ENCODE results near the gene RNF224.
"Not testable (repeated sequence)": the region's sequence is repeated elsewhere in the genome, so short reads cannot be mapped to it uniquely, and the experiment has no call there.

RNF224 gene

DNA sequence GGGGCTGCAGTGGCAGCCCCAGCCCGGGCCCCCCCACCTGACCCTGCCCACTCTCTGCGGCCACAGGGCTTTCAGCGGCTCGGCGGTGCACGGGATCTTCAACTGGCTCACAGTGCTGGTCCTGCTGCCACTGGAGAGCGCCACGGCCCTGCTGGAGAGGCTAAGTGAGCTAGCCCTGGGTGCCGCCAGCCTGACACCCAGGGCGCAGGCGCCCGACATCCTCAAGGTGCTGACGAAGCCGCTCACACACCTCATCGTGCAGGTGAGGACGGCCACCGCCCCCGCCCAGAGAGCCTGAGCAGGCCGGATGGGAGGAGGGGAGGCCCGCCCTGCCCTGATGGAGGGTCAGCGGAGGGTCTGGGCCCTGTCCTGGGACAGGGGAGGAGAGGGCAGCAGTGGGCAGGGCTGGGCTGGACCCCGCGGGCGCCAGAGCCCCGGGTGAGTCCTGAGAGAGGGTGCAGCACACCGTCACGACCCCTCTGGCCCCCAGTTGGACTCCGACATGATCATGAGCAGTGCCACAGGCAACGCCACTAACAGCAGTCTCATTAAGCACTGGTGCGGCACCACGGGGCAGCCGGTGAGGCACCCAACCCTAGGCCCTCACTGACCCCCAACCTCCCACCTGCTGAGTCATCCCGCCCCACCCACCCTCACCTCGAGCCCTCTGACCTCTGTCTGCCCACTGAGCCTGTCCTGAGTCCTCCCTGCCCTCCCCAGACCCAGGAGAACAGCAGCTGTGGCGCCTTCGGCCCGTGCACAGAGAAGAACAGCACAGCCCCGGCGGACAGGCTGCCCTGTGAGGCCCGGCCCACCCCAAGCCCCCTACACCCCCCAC is 6.1 kb downstream of the RNF224 start:
- H3K4me3 ChIP-seq (ENCODE audit: low read length) = no peak overlapping the region
- H3K27ac ChIP-seq (ENCODE audit: low read length) = no peak overlapping the region
- H3K9ac ChIP-seq (ENCODE audit: low read depth, low read length) = no peak overlapping the region
- H3K4me1 ChIP-seq (ENCODE audit: insufficient read depth, low read length) = peaks cover 5% of the 10 kb centered on the region; the same call in 1 of the 2 replicates
- H3K9me3 ChIP-seq (ENCODE audit: insufficient read depth, low read depth, low read length) = no peaks in the 10 kb centered on the region
- H3K36me3 ChIP-seq (ENCODE audit: insufficient read depth, low read depth, low read length) = no peaks in the 10 kb centered on the region
- H3K27me3 ChIP-seq (ENCODE audit: insufficient read depth, low read length) = no peaks in the 10 kb centered on the region

DNA sequence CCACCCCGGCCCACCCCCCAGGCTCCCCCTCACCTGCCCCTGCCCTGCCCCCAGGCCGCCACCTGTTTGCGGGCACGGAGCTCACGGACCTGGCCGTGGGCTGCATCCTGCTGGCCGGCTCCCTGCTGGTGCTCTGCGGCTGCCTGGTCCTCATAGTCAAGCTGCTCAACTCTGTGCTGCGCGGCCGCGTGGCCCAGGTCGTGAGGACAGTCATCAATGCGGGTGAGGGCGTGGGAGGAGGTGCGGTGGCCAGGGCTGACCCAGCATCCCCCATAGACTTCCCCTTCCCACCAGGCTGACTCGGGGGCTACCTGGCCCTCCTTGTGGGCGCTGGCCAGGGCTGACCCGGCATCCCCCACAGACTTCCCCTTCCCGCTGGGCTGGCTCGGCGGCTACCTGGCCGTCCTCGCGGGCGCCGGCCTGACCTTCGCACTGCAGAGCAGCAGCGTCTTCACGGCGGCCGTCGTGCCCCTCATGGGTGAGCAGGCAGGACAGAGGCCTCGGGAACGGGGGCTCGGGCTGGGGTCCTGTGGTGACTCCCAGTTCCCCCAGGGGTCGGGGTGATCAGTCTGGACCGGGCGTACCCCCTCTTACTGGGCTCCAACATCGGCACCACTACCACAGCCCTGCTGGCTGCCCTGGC is 6.9 kb downstream of the RNF224 start:
- peaks cover 5% of the 10 kb centered on the region; the same call in 1 of the 2 replicates for H3K4me1 ChIP-seq (ENCODE audit: insufficient read depth, low read length)
- no peak overlapping the region for H3K27ac ChIP-seq (ENCODE audit: low read length)
- H3K27me3 ChIP-seq (ENCODE audit: insufficient read depth, low read length) = no peaks in the 10 kb centered on the region
- H3K4me3 ChIP-seq (ENCODE audit: low read length) = no peak overlapping the region
- H3K9ac ChIP-seq (ENCODE audit: low read depth, low read length) = no peak overlapping the region
- no peaks in the 10 kb centered on the region for H3K9me3 ChIP-seq (ENCODE audit: insufficient read depth, low read depth, low read length)
- no peaks in the 10 kb centered on the region for H3K36me3 ChIP-seq (ENCODE audit: insufficient read depth, low read depth, low read length)

GRCh38 chr9:137234758-137235423 is 7.6 kb downstream of the RNF224 start:
- Histone ChIP-seq H3K4me3 (ENCODE audit: low read length) (no peak overlapping the region), H3K9me3 (ENCODE audit: insufficient read depth, low read depth, low read length) (no peaks in the 10 kb centered on the region), H3K9ac (ENCODE audit: low read depth, low read length) (no peak overlapping the region), H3K27me3 (ENCODE audit: insufficient read depth, low read length) (no peaks in the 10 kb centered on the region), H3K36me3 (ENCODE audit: insufficient read depth, low read depth, low read length) (no peaks in the 10 kb centered on the region), H3K27ac (ENCODE audit: low read length) (no peak overlapping the region), H3K4me1 (ENCODE audit: insufficient read depth, low read length) (peaks cover 5% of the 10 kb centered on the region; the same call in 1 of the 2 replicates)

- Histone ChIP-seq H3K36me3 (ENCODE audit: insufficient read depth, low read depth, low read length) (no peaks in the 10 kb centered on the region), H3K9me3 (ENCODE audit: insufficient read depth, low read depth, low read length) (no peaks in the 10 kb centered on the region), H3K4me3 (ENCODE audit: low read length) (no peak overlapping the region), H3K27me3 (ENCODE audit: insufficient read depth, low read length) (no peaks in the 10 kb centered on the region), H3K4me1 (ENCODE audit: insufficient read depth, low read length) (peaks cover 5% of the 10 kb centered on the region; the same call in 1 of the 2 replicates), H3K27ac (ENCODE audit: low read length) (no peak overlapping the region), H3K9ac (ENCODE audit: low read depth, low read length) (no peak overlapping the region)
These were observed 8.3 kb downstream of the RNF224 start for GRCh38 chr9:137235424-137236237.

- H3K27ac ChIP-seq (ENCODE audit: low read length) = no peak overlapping the region
- H3K9me3 ChIP-seq (ENCODE audit: insufficient read depth, low read depth, low read length) = no peaks in the 10 kb centered on the region
These were observed 9.1 kb downstream of the RNF224 start for GRCh38 chr9:137236238-137236935.

DNA sequence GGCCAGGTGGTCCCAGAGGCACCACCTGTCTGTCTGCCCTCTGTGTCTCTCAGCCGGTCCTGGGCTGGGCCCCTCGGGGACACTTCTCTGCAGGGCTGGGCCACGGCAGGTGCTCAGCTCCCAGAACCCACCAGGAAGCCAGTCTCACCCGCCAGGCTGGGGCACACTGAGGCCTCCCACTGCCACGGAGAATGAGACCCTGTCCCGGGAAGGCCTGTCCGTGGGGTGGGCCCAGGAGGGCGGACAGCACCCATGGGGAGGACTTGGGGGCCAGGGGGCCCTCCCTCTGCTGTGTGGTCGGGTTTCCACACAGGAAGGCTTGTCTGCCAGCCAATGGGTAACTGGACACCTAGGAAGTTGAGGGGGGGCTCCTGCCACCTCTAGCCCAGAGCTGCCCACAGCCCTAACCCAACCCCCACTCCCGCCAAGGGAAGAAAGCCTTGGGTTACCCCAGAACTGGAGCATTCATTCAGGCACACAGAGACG is 9.7 kb downstream of the RNF224 start:
- Histone ChIP-seq H3K9ac (ENCODE audit: low read depth, low read length) (no peak overlapping the region), H3K4me1 (ENCODE audit: insufficient read depth, low read length) (peaks cover 5% of the 10 kb centered on the region; the same call in 1 of the 2 replicates), H3K9me3 (ENCODE audit: insufficient read depth, low read depth, low read length) (no peaks in the 10 kb centered on the region), H3K27ac (ENCODE audit: low read length) (no peak overlapping the region), H3K36me3 (ENCODE audit: insufficient read depth, low read depth, low read length) (peaks cover under 1% of the 10 kb centered on the region), H3K4me3 (ENCODE audit: low read length) (no peak overlapping the region), H3K27me3 (ENCODE audit: insufficient read depth, low read length) (no peaks in the 10 kb centered on the region)

More at GRCh38 chr9:137236238-137236935, 9.1 kb downstream of the RNF224 start:
- H3K27me3 ChIP-seq (ENCODE audit: insufficient read depth, low read length) = no peaks in the 10 kb centered on the region
- peaks cover 5% of the 10 kb centered on the region; the same call in 1 of the 2 replicates for H3K4me1 ChIP-seq (ENCODE audit: insufficient read depth, low read length)
- no peaks in the 10 kb centered on the region for H3K36me3 ChIP-seq (ENCODE audit: insufficient read depth, low read depth, low read length)
- H3K9ac ChIP-seq (ENCODE audit: low read depth, low read length) = no peak overlapping the region
- H3K4me3 ChIP-seq (ENCODE audit: low read length) = no peak overlapping the region

GRCh38 chr9:137237759-137238726 is 10.7 kb downstream of the RNF224 start:
- Histone ChIP-seq H3K9ac (ENCODE audit: low read depth, low read length) (no peak overlapping the region), H3K27ac (ENCODE audit: low read length) (no peak overlapping the region)

GRCh38 chr9:137239541-137240200 is 12.4 kb downstream of the RNF224 start:
- peak overlapping the region; percentile 46 for H3K27ac ChIP-seq (ENCODE audit: low read length)

More at GRCh38 chr9:137237759-137238726, 10.7 kb downstream of the RNF224 start:
- Histone ChIP-seq H3K36me3 (ENCODE audit: insufficient read depth, low read depth, low read length) (peaks cover 11% of the 10 kb centered on the region), H3K4me1 (ENCODE audit: insufficient read depth, low read length) (peaks cover 5% of the 10 kb centered on the region), H3K4me3 (ENCODE audit: low read length) (no peak overlapping the region), H3K9me3 (ENCODE audit: insufficient read depth, low read depth, low read length) (no peaks in the 10 kb centered on the region), H3K27me3 (ENCODE audit: insufficient read depth, low read length) (no peaks in the 10 kb centered on the region)

GRCh38 chr9:137240318-137240840 is 13.1 kb downstream of the RNF224 start:
- H3K27ac ChIP-seq (ENCODE audit: low read length) = peak overlapping the region; percentile 46

More at GRCh38 chr9:137239541-137240200, 12.4 kb downstream of the RNF224 start:
- not testable (repeated sequence) for H3K9me3 ChIP-seq (ENCODE audit: insufficient read depth, low read depth, low read length); H3K4me1 ChIP-seq (ENCODE audit: insufficient read depth, low read length); H3K27me3 ChIP-seq (ENCODE audit: insufficient read depth, low read length)
- Histone ChIP-seq H3K9ac (ENCODE audit: low read depth, low read length) (peak overlapping the region; percentile 86; the same call in 1 of the 2 replicates), H3K4me3 (ENCODE audit: low read length) (peak overlapping the region; percentile 85), H3K36me3 (ENCODE audit: insufficient read depth, low read depth, low read length) (peaks cover 21% of the 10 kb centered on the region)

More at GRCh38 chr9:137240318-137240840, 13.1 kb downstream of the RNF224 start:
- Histone ChIP-seq H3K4me3 (ENCODE audit: low read length) (peak overlapping the region; percentile 85), H3K27me3 (ENCODE audit: insufficient read depth, low read length) (no peaks in the 10 kb centered on the region), H3K9ac (ENCODE audit: low read depth, low read length) (peak overlapping the region; percentile 86; the same call in 1 of the 2 replicates), H3K4me1 (ENCODE audit: insufficient read depth, low read length) (peaks cover 10% of the 10 kb centered on the region), H3K9me3 (ENCODE audit: insufficient read depth, low read depth, low read length) (no peaks in the 10 kb centered on the region), H3K36me3 (ENCODE audit: insufficient read depth, low read depth, low read length) (peaks cover 21% of the 10 kb centered on the region)

All from iPS-20b (cell line).